HG02840 (cell line): ENCODE results near the gene KMT2E.

Experiments used
- ATAC-seq: cut with Tn5 transposase; IDR thresholded peaks from one replicate; pipeline ENCODE4 v1.9.1; 2021; ENCODE audit warnings: mild to moderate bottlenecking, moderate library complexity, moderate number of reproducible peaks; ENCODE audit not compliant: unreplicated experiment, low FRiP score

KMT2E gene

GRCh38 chr7:105156731-105157130 is 142.7 kb downstream of the KMT2E start:
- ATAC-seq: no peak

- ATAC-seq: no peak
Observed at GRCh38 chr7:105157278-105157677, 143.3 kb downstream of the KMT2E start.

- ATAC-seq: no peak
Observed at GRCh38 chr7:105161366-105161765, 147.4 kb downstream of the KMT2E start.
